NCI-H510A (cell line): Measurements from ENCODE around the gene ADCK1.
"Not testable (repeated sequence)": the region's sequence is repeated elsewhere in the genome, so short reads cannot be mapped to it uniquely, and the experiment has no call there.

Experiments
- DNase-seq: peaks from one replicate; lab custom pipeline; 2025; lab: John Stamatoyannopoulos, UW

ADCK1 gene

GRCh38 chr14:77799863-77800730, at the start of gene ADCK1:
ADCK1 (plus strand) TSS chr14:77800109; CDS start chr14:77818979, 18,870 bp downstream.
- peak; percentile 80 for DNase-seq

- DNase-seq = no peak
Measured at GRCh38 chr14:77752266-77752665, 47.6 kb upstream of the ADCK1 start.

GRCh38 chr14:77752799-77753516, 47.0 kb upstream of the ADCK1 start:
- DNase-seq = no peak

GRCh38 chr14:77760381-77761204, 39.3 kb upstream of the ADCK1 start, which contains the start of gene SNW1:
SNW1 (minus strand) TSS chr14:77761156; CDS start chr14:77761127, 29 bp downstream.
- peak; percentile 90 for DNase-seq

- DNase-seq = peak; percentile 10
Measured at GRCh38 chr14:77761205-77761931, 38.5 kb upstream of the ADCK1 start.

- no peak for DNase-seq
Measured at GRCh38 chr14:77763316-77763715, 36.6 kb upstream of the ADCK1 start.

GRCh38 chr14:77763978-77764377, 35.9 kb upstream of the ADCK1 start:
- no peak for DNase-seq

GRCh38 chr14:77768442-77769069, 31.4 kb upstream of the ADCK1 start:
- DNase-seq = not testable (repeated sequence)

GRCh38 chr14:77773966-77774365, 25.9 kb upstream of the ADCK1 start:
- DNase-seq = not testable (repeated sequence)

- DNase-seq = no peak
Measured at GRCh38 chr14:77782202-77782601, 17.7 kb upstream of the ADCK1 start.

GRCh38 chr14:77786148-77786547, 13.8 kb upstream of the ADCK1 start:
- no peak for DNase-seq

- DNase-seq = no peak
Measured at GRCh38 chr14:77790566-77791224, 9.2 kb upstream of the ADCK1 start.

GRCh38 chr14:77791225-77791600, 8.7 kb upstream of the ADCK1 start:
- no peak for DNase-seq

GRCh38 chr14:77793255-77793654, 6.7 kb upstream of the ADCK1 start:
- not testable (repeated sequence) for DNase-seq

GRCh38 chr14:77794357-77794756, 5.6 kb upstream of the ADCK1 start:
- no peak for DNase-seq

- not testable (repeated sequence) for DNase-seq
Measured at GRCh38 chr14:77799456-77799855, 453 bp upstream of the ADCK1 start.

- DNase-seq = no peak
Measured at GRCh38 chr14:77800814-77801213, 905 bp downstream of the ADCK1 start.

GRCh38 chr14:77804592-77804991, 4.7 kb downstream of the ADCK1 start:
- DNase-seq = no peak

- DNase-seq = no peak
Measured at GRCh38 chr14:77805706-77806105, 5.8 kb downstream of the ADCK1 start.

- DNase-seq = no peak
Measured at GRCh38 chr14:77808250-77808649, 8.3 kb downstream of the ADCK1 start.
